ENCODE data around the gene IRS2. TPM values are rescaled to one million over a fixed set of nuclear protein-coding genes. Genes with fewer than 3 reads are reported as not detected.
A peak's percentile ranks its signal among the peaks of the same experiment; 100 is the strongest.

The IRS2 gene
- total and polyA plus RNA-seq, 2 of the 8 experiments (the other 6 are each of a cell fraction or from before 2014, with no cell fraction given): 2.6 to 17.0 TPM

- DNase-seq (ENCODE audit: low read depth in 1 of 2, low spot score in 2 of 2): no peak
- 94% methylated on average over 5 of the region's 5 CpGs; no CpG with 5 or more reads in 1 of the 2 experiments for WGBS, 2 experiments (ENCODE audit: extremely low coverage in 1 of 2, insufficient coverage in 1 of 2, insufficient read length in 1 of 2, insufficient replicate concordance in 2 of 2, low coverage in 1 of 2, low lambda C conversion rate in 2 of 2, missing lambda C conversion rate in 1 of 2)
- Histone ChIP-seq H3K23ac (ENCODE audit: insufficient read length) (no peak overlapping the region), H3K14ac (ENCODE audit: insufficient read length) (no peak overlapping the region), H3K36me3 (ENCODE audit: control insufficient read depth in 2 of 4, insufficient read depth in 4 of 4, low read length in 3 of 4) (no peaks in the 10 kb centered on the region), H3K79me2 (ENCODE audit: control insufficient read depth in 1 of 2, insufficient read depth in 2 of 2, low read length in 2 of 2) (no peaks in the 10 kb centered on the region), H4K8ac (ENCODE audit: extremely low read depth, insufficient read depth, low read length) (no peak overlapping the region), H3K27ac (ENCODE audit: low read depth, low read length) (no peak overlapping the region), H2BK12ac (ENCODE audit: low read depth, low read length) (no peak overlapping the region), H3K4ac (replicated peaks; ENCODE audit: insufficient read length, low read depth, low read length) (peak overlapping the region; percentile 32), H2AK5ac (ENCODE audit: low read depth, low read length) (no peak overlapping the region), H3K4me3 (ENCODE audit: extremely low read depth in 1 of 4, insufficient read depth in 2 of 4, low read depth in 3 of 4, low read length in 4 of 4) (no peak overlapping the region), H2BK120ac (replicated peaks; ENCODE audit: low read depth, low read length) (no peak overlapping the region), H2BK15ac (ENCODE audit: low read length) (no peak overlapping the region), H3K9me3 (ENCODE audit: insufficient read depth in 2 of 2, low read depth in 1 of 2, low read length in 1 of 2) (no peaks in the 10 kb centered on the region; a peak in 1 of 4 replicates), H2BK5ac (ENCODE audit: low read depth, low read length) (no peak overlapping the region), H4K20me1 (replicated peaks in 1 of 2; ENCODE audit: control insufficient read depth in 1 of 2, insufficient read depth in 2 of 2, low read length in 2 of 2) (no peaks in the 10 kb centered on the region), H3K4me1 (replicated peaks in 1 of 4; ENCODE audit: control insufficient read depth in 3 of 4, insufficient read depth in 4 of 4, low read length in 3 of 4) (peaks cover 4 to 11% (median 6%) of the 10 kb centered on the region in 4 experiments; a peak in 4 of 7 replicates), H3K18ac (ENCODE audit: extremely low read depth, low read length) (no peak overlapping the region), H2BK20ac (ENCODE audit: low read length) (no peak overlapping the region), H3K56ac (replicated peaks; ENCODE audit: insufficient read length, low read depth, low read length) (no peak overlapping the region), H3K79me1 (ENCODE audit: low read depth, low read length) (no peaks in the 10 kb centered on the region), H2AFZ (ENCODE audit: low read length) (no peak overlapping the region), H3K23me2 (ENCODE audit: low read depth, low read length) (peaks cover 2% of the 10 kb centered on the region; the same call in 1 of the 2 replicates), H3K4me2 (ENCODE audit: insufficient read depth in 1 of 2, low read depth in 2 of 2, low read length in 2 of 2) (no peak overlapping the region), H4K91ac (replicated peaks; ENCODE audit: insufficient read length, low read length) (no peak overlapping the region), H3K9ac (replicated peaks in 1 of 4; ENCODE audit: extremely low read depth in 1 of 4, low read depth in 3 of 4, low read length in 3 of 4) (no peak overlapping the region), H3K27me3 (replicated peaks in 1 of 4; ENCODE audit: control insufficient read depth in 3 of 4, extremely low read depth in 1 of 4, insufficient read depth in 3 of 4, low read length in 3 of 4) (no peaks in the 10 kb centered on the region), H4K5ac (ENCODE audit: insufficient read length, low read depth, low read length) (no peak overlapping the region)
- FAIRE-seq: no peak
- CTCF ChIA-PET (ENCODE audit: partially characterized antibody): interaction anchor here (1.1 to 1.7 kb wide), 3 partner anchors 8 to 766 kb away, joined by 3 to 6 read pairs (median 5); no protein-coding TSS in a partner anchor
- POLR2A ChIA-PET (ENCODE audit: partially characterized antibody): no interaction called here
- no peak for TF ChIP-seq ASH2L (IDR thresholded peaks at IDR 0.05; ENCODE audit: low read length)
- TF ChIP-seq KDM5A (IDR thresholded peaks at IDR 0.05; ENCODE audit: low read length): no peak
- no peak for TF ChIP-seq TCF12 (IDR thresholded peaks at IDR 0.05; ENCODE audit: low read depth, low read length)
- TF ChIP-seq ATF3 (IDR thresholded peaks at IDR 0.05; ENCODE audit: insufficient read depth, low read depth, low read length): no peak
- TF ChIP-seq RFX5 (IDR thresholded peaks at IDR 0.05; ENCODE audit: borderline replicate concordance, low read depth, low read length): no peak
- TF ChIP-seq SP1 (IDR thresholded peaks at IDR 0.05; ENCODE audit: low read depth, low read length): no peak
- TF ChIP-seq SUZ12 (IDR thresholded peaks at IDR 0.05; ENCODE audit: low read length): no peak
- TF ChIP-seq E2F6 (IDR thresholded peaks at IDR 0.05): no peak
These were observed 59.1 kb downstream of the IRS2 start for GRCh38 chr13:109727251-109727650.

Data from H1 (cell line).